K562 (cell line): ENCODE results near the gene GBF1. TPM values are rescaled to one million over a fixed set of nuclear protein-coding genes. Genes with fewer than 3 reads are reported as not detected.

Source experiments
- ATAC-seq: fragments of 200-7000 bp; cut with Tn5 transposase; 3 replicates; pipeline ENCODE4 v1.9.1; 2020; ENCODE audit warnings: moderate library complexity
- BruUV-seq: library from RNA; stranded (reverse); fragments of 400-500 nt; replicated peaks from 2 replicates; lab custom pipeline; 2021; lab: Mats Ljungman, UMichigan
- CTCF ChIA-PET: fragments of 300-600 bp; formaldehyde crosslinking; extraction: SDS; loops from one replicate; lab custom pipeline; 2021; ENCODE audit warnings: low intra/inter-chr PET ratio; lab: Yijun Ruan, JAX
- POLR2A ChIA-PET: fragments of 300-600, 350-650 bp; sonication (Branson Sonifier 250); formaldehyde crosslinking; extraction: SDS; loops from one replicate; lab custom pipeline; 2021; ENCODE audit warnings: antibody characterized with exemption, inconsistent platforms; lab: Yijun Ruan, JAX
- DNase-seq, 4 experiments: peaks; one replicate each; pipeline versions ENCODE4 v3.0.0 to v3.0.0-alpha.2; 2011 to 2018; ENCODE audit warnings: low spot score in 3 of 4, mixed read lengths in 3 of 4; ENCODE audit errors: extremely low read depth in 1 of 4
- FAIRE-seq: peaks from 2 replicates; lab custom pipeline; 2011; peaks lifted over from hg19 to GRCh38; lab: Jason Lieb, UNC
- H2AFZ ChIP-seq: 2 replicates; pipeline ENCODE4 v1.6.0; 2011; ENCODE audit warnings: low read depth, low read length, control low read depth, inconsistent platforms
- H3K27ac ChIP-seq: fragments of 200-600 bp; 3 replicates; pipeline ENCODE4 v1.8.0; 2011; ENCODE audit warnings: low read depth, mild to moderate bottlenecking, control low read depth, inconsistent platforms, low read length, moderate library complexity, mixed read lengths; ENCODE audit errors: extremely low read depth
- H3K27me3 ChIP-seq, 2 experiments: fragments of 300-600 bp in 1 of 2; 2 replicates in 1 of 2; 3 replicates in 1 of 2; pipeline versions ENCODE4 v1.6.0 to v1.8.0; 2011; ENCODE audit warnings: inconsistent platforms in 2 of 2, low read length in 2 of 2, mild to moderate bottlenecking in 1 of 2, mixed read lengths in 1 of 2, moderate library complexity in 1 of 2; ENCODE audit not compliant: control insufficient read depth in 2 of 2, insufficient read depth in 2 of 2
- H3K36me3 ChIP-seq: fragments of 300-600 bp; 3 replicates; pipeline ENCODE4 v1.8.0; 2011; ENCODE audit warnings: mild to moderate bottlenecking, low read length, inconsistent platforms; ENCODE audit not compliant: control insufficient read depth, insufficient read depth
- H3K4me1 ChIP-seq, 2 experiments: fragments of 200-600 bp in 1 of 2; replicated peaks in 1 of 2; 2 replicates in 1 of 2; 3 replicates in 1 of 2; pipeline versions ENCODE4 v1.5.1 to v1.8.0; 2011; ENCODE audit warnings: inconsistent platforms in 2 of 2, low read length in 2 of 2, mild to moderate bottlenecking in 1 of 2, mixed read lengths in 1 of 2, moderate library complexity in 1 of 2; ENCODE audit not compliant: control insufficient read depth in 2 of 2, insufficient read depth in 2 of 2
- H3K4me2 ChIP-seq: 2 replicates; pipeline ENCODE4 v1.6.1; 2011; ENCODE audit warnings: low read length, control low read depth, inconsistent platforms, mixed read lengths; ENCODE audit not compliant: insufficient read depth
- H3K4me3 ChIP-seq: fragments of 200-600 bp; sonication (generic), shearing (Covaris generic); 2 replicates; pipeline ENCODE4 v1.5.1; 2016; ENCODE audit warnings: control low read depth, inconsistent platforms
- H3K79me2 ChIP-seq: fragments of 200-600 bp; 3 replicates; pipeline ENCODE4 v1.8.0; 2011; ENCODE audit warnings: low read length, inconsistent platforms; ENCODE audit not compliant: control insufficient read depth, insufficient read depth
- H3K9ac ChIP-seq, 2 experiments: 2 replicates each; pipeline versions ENCODE4 v1.6.0 to v1.6.1; 2011; ENCODE audit warnings: low read depth in 2 of 2, low read length in 2 of 2, control low read depth in 1 of 2, inconsistent platforms in 1 of 2, mild to moderate bottlenecking in 1 of 2, mixed read lengths in 1 of 2; ENCODE audit not compliant: insufficient read depth in 1 of 2
- H3K9me1 ChIP-seq: one replicate; pipeline ENCODE4 v1.6.0; 2011; ENCODE audit warnings: inconsistent platforms, mild to moderate bottlenecking, low read length, moderate library complexity; ENCODE audit not compliant: control insufficient read depth, insufficient read depth
- H3K9me3 ChIP-seq: replicated peaks from 2 replicates; pipeline ENCODE4 v1.5.1; 2011; ENCODE audit warnings: low read depth, low read length, inconsistent platforms; ENCODE audit not compliant: control insufficient read depth, insufficient read depth
- H4K20me1 ChIP-seq: replicated peaks from 2 replicates; pipeline ENCODE4 v1.6.1; 2011; ENCODE audit warnings: low read length, inconsistent platforms, mixed read lengths; ENCODE audit not compliant: control insufficient read depth, insufficient read depth
- ILF3 ChIP-seq: fragments of 450-650 bp; IDR thresholded peaks from 2 replicates; pipeline ENCODE4 v1.6.1; 2018; ENCODE audit warnings: antibody characterized with exemption, mild to moderate bottlenecking, moderate library complexity, borderline replicate concordance
- KHSRP ChIP-seq: fragments of 450-650 bp; IDR thresholded peaks from 2 replicates; pipeline ENCODE4 v1.6.1; 2017
- TRIM24 ChIP-seq, 2 experiments: fragments of 450-650 bp; IDR thresholded peaks; 2 replicates each; pipeline ENCODE4 v1.6.1; 2016
- ZNF217 ChIP-seq: sonication (generic); formaldehyde crosslinking; IDR thresholded peaks from 2 replicates; pipeline ENCODE4 v1.8.0; 2022; ENCODE audit warnings: mild to moderate bottlenecking, missing genetic modification reagents
- ZNF354B ChIP-seq: fragments of 250-450 bp; sonication (Bioruptor Pico); IDR thresholded peaks from 2 replicates; pipeline ENCODE4 v1.4.0; 2020
- WGBS: fragments of 100-300 bp; shearing (Covaris generic); methylation state at CpG from one replicate; pipeline ENCODE4 v1.1.6; 2016; ENCODE audit warnings: low coverage, mixed read lengths; ENCODE audit not compliant: insufficient coverage; ENCODE audit errors: missing lambda C conversion rate; 5-methylcytosine and 5-hydroxymethylcytosine counted together
- in situ Hi-C: fragments of 300-500 bp; cut with MboI; formaldehyde crosslinking; loops from 4 replicates; pipeline ENCODE4 v1.15.0; 2018; ENCODE audit warnings: inconsistent platforms, mixed read lengths
- intact Hi-C: fragments of 100-400 bp; cut with micrococcal nuclease; formaldehyde crosslinking; loops from 2 replicates; pipeline ENCODE4 v1.14.2; 2022
- polyA plus RNA-seq, 8 experiments: library from polyadenylated mRNA; depleted of rRNA in 4 of 8; stranded (reverse) in 5 of 8; unstranded in 3 of 8; fragments of >200 nt; fragmentation: Nextera tagmentation in 2 of 8; fragmentation: Illumina TruSeq in 1 of 8; extraction: Ambion mirVana in 2 of 8; extraction: Trizol in 1 of 8; gene quantifications; 2 replicates each; pipeline versions ENCODE4 v1.2.1 to v1.2.3, GENCODE V29; 2011 to 2014; ENCODE audit warnings: inconsistent platforms in 1 of 8, missing spikeins in 1 of 8
- total RNA-seq, 7 experiments: library from RNA; depleted of rRNA in 6 of 7; stranded (reverse); fragments of >200 nt in 6 of 7; fragmentation: Illumina TruSeq in 2 of 7; extraction: Trizol in 2 of 7; gene quantifications; 2 replicates each; pipeline versions ENCODE4 v1.2.1 to v1.2.3, GENCODE V29; 2011 to 2021; ENCODE audit warnings: low replicate concordance in 1 of 7
- TF ChIP-seq, protein P1 (sequence below): fragments of 250-450 bp; sonication (Bioruptor Pico); IDR thresholded peaks from 2 replicates; pipeline ENCODE4 v1.8.0; 2021; ENCODE audit warnings: borderline replicate concordance, mild to moderate bottlenecking, moderate library complexity; ENCODE audit not compliant: poor library complexity, severe bottlenecking
- TF ChIP-seq, protein P2 (sequence below): IDR thresholded peaks from 3 replicates; pipeline ENCODE4 v1.6.1; 2011; ENCODE audit warnings: borderline replicate concordance, mild to moderate bottlenecking, moderate library complexity; ENCODE audit not compliant: insufficient read length; ENCODE audit errors: extremely low read depth
- TF ChIP-seq, protein P3 (sequence below): fragments of 250-450 bp; sonication (Bioruptor Pico); IDR thresholded peaks from 2 replicates; pipeline ENCODE4 v1.4.0; 2020; ENCODE audit warnings: borderline replicate concordance
- TF ChIP-seq, protein P4 (sequence below), 2 experiments: fragments of 450-650 bp; formaldehyde crosslinking in 1 of 2; IDR thresholded peaks; 2 replicates each; pipeline versions ENCODE4 v1.4.0 to v1.6.1; 2014 to 2020; ENCODE audit warnings: mild to moderate bottlenecking in 2 of 2, borderline replicate concordance in 1 of 2, low read depth in 1 of 2

GBF1 gene
- total and polyA plus RNA-seq, 9 of the 15 experiments (the other 6 are each of a cell fraction or from before 2014, with no cell fraction given): 0.69 to 28.0 (median 10.3) TPM

DNA sequence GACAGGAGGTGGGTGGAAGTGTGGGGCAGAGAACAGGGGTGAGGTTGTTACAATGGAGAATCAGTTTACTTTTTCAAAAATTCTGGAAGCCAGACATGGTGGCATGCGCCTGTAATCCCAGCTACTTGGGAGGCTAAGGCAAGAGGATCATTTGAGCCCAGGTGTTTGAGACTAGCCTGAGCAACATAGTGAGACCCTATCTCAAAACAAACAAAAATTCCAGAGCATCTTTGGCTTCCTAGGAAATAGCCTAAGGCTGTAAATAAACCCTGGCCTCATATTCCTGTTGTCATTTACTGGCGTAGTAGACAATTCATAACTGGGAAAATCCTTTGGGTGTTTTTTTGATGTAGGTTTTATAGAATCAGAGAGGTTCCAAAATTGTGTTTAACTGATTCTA is 44.0 kb downstream of the GBF1 start:
- FAIRE-seq (no peak), DNase-seq (no peak), ATAC-seq (no peak)
- peaks cover 19% of the 10 kb centered on the region for H3K36me3 ChIP-seq
- intact Hi-C loops (no loop called here), in situ Hi-C loops (no loop called here)
- peaks cover 45% of the 10 kb centered on the region for H3K79me2 ChIP-seq
- H4K20me1 ChIP-seq: no peaks in the 10 kb centered on the region; the same call in 1 of the 2 replicates
- H3K4me2 ChIP-seq: no peak overlapping the region
- ChIA-PET CTCF (no interaction called here), POLR2A (interaction anchor here (1.1 kb wide), 1 partner anchor 62 kb away, joined by 3 read pairs; no protein-coding TSS in a partner anchor)
- H3K4me1 ChIP-seq: peaks cover 0 to 9% of the 10 kb centered on the region in 2 experiments; a peak in 3 of 5 replicates
- no peaks in the 10 kb centered on the region for H3K27me3 ChIP-seq
- H3K27ac ChIP-seq: no peak overlapping the region
- no TSS peak for BruUV-seq
- no peaks in the 10 kb centered on the region for H3K9me3 ChIP-seq
- H3K9ac ChIP-seq: no peak overlapping the region
- no peak overlapping the region for H3K4me3 ChIP-seq
- no peak overlapping the region for H2AFZ ChIP-seq
- WGBS: 96% methylated on average over 2 of the region's 2 CpGs
- no peaks in the 10 kb centered on the region for H3K9me1 ChIP-seq
- TF ChIP-seq ZNF354B (CRISPR knock-in tag): no peak
- TF ChIP-seq, protein P1, sequence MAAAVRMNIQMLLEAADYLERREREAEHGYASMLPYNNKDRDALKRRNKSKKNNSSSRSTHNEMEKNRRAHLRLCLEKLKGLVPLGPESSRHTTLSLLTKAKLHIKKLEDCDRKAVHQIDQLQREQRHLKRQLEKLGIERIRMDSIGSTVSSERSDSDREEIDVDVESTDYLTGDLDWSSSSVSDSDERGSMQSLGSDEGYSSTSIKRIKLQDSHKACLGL: no peak
- no peak for TF ChIP-seq KHSRP
- TF ChIP-seq, protein P2, sequence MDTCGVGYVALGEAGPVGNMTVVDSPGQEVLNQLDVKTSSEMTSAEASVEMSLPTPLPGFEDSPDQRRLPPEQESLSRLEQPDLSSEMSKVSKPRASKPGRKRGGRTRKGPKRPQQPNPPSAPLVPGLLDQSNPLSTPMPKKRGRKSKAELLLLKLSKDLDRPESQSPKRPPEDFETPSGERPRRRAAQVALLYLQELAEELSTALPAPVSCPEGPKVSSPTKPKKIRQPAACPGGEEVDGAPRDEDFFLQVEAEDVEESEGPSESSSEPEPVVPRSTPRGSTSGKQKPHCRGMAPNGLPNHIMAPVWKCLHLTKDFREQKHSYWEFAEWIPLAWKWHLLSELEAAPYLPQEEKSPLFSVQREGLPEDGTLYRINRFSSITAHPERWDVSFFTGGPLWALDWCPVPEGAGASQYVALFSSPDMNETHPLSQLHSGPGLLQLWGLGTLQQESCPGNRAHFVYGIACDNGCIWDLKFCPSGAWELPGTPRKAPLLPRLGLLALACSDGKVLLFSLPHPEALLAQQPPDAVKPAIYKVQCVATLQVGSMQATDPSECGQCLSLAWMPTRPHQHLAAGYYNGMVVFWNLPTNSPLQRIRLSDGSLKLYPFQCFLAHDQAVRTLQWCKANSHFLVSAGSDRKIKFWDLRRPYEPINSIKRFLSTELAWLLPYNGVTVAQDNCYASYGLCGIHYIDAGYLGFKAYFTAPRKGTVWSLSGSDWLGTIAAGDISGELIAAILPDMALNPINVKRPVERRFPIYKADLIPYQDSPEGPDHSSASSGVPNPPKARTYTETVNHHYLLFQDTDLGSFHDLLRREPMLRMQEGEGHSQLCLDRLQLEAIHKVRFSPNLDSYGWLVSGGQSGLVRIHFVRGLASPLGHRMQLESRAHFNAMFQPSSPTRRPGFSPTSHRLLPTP: no peak
- TF ChIP-seq, protein P3, sequence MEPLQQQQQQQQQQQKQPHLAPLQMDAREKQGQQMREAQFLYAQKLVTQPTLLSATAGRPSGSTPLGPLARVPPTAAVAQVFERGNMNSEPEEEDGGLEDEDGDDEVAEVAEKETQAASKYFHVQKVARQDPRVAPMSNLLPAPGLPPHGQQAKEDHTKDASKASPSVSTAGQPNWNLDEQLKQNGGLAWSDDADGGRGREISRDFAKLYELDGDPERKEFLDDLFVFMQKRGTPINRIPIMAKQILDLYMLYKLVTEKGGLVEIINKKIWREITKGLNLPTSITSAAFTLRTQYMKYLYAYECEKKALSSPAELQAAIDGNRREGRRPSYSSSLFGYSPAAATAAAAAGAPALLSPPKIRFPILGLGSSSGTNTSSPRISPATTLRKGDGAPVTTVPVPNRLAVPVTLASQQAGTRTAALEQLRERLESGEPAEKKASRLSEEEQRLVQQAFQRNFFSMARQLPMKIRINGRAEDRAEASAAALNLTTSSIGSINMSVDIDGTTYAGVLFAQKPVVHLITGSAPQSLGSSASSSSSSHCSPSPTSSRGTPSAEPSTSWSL (CRISPR knock-in tag): no peak
- TF ChIP-seq, protein P4, sequence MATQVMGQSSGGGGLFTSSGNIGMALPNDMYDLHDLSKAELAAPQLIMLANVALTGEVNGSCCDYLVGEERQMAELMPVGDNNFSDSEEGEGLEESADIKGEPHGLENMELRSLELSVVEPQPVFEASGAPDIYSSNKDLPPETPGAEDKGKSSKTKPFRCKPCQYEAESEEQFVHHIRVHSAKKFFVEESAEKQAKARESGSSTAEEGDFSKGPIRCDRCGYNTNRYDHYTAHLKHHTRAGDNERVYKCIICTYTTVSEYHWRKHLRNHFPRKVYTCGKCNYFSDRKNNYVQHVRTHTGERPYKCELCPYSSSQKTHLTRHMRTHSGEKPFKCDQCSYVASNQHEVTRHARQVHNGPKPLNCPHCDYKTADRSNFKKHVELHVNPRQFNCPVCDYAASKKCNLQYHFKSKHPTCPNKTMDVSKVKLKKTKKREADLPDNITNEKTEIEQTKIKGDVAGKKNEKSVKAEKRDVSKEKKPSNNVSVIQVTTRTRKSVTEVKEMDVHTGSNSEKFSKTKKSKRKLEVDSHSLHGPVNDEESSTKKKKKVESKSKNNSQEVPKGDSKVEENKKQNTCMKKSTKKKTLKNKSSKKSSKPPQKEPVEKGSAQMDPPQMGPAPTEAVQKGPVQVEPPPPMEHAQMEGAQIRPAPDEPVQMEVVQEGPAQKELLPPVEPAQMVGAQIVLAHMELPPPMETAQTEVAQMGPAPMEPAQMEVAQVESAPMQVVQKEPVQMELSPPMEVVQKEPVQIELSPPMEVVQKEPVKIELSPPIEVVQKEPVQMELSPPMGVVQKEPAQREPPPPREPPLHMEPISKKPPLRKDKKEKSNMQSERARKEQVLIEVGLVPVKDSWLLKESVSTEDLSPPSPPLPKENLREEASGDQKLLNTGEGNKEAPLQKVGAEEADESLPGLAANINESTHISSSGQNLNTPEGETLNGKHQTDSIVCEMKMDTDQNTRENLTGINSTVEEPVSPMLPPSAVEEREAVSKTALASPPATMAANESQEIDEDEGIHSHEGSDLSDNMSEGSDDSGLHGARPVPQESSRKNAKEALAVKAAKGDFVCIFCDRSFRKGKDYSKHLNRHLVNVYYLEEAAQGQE (IDR thresholded peaks at IDR 0.05; ENCODE audit: borderline replicate concordance): no peak
- TF ChIP-seq, protein P4 (CRISPR knock-in tag; IDR thresholded peaks at IDR 0.05; ENCODE audit: low read depth): no peak
- TF ChIP-seq ZNF217 (CRISPR knock-in tag): no peak
- TF ChIP-seq TRIM24 (IDR thresholded peaks at IDR 0.05): no peak
- no peak for TF ChIP-seq ILF3
